SK-N-SH treated with all-trans-retinoic acid at 6 μM for 48 hours (cell line): ENCODE results near the gene PTGER3.

ENCODE experiments used
- CREB5 ChIP-seq: fragments of 250-450 bp; sonication (Bioruptor Pico); IDR thresholded peaks from 2 replicates; pipeline ENCODE4 v1.5.1; 2020; ENCODE audit warnings: low read depth, mild to moderate bottlenecking, moderate library complexity
- PATZ1 ChIP-seq: fragments of 250-450 bp; sonication (Bioruptor Pico); IDR thresholded peaks from 2 replicates; pipeline ENCODE4 v1.8.0; 2020; ENCODE audit warnings: mild to moderate bottlenecking, moderate library complexity, borderline replicate concordance
- RARB ChIP-seq: fragments of 250-450 bp; sonication (Bioruptor Pico); IDR thresholded peaks from 2 replicates; pipeline ENCODE4 v1.8.0; 2021; ENCODE audit warnings: mild to moderate bottlenecking, moderate library complexity
- TCF4 ChIP-seq: fragments of 250-450 bp; sonication (Bioruptor Pico); IDR thresholded peaks from 2 replicates; pipeline ENCODE4 v1.8.0; 2021; ENCODE audit warnings: mild to moderate bottlenecking, moderate library complexity, borderline replicate concordance

- TF ChIP-seq PATZ1 (CRISPR knock-in tag) (no peak), TCF4 (CRISPR knock-in tag) (no peak), RARB (CRISPR knock-in tag) (no peak), CREB5 (CRISPR knock-in tag) (no peak)
These were observed 38.7 kb upstream of the PTGER3 start for GRCh38 chr1:71086331-71086730.
